Ovary (tissue), 3 donors: ENCODE data around the gene KNCN.

ENCODE experiments used
- EP300 ChIP-seq: sonication (generic); formaldehyde crosslinking; IDR thresholded peaks from one replicate; pipeline ENCODE4 v1.6.1; 2017; ENCODE audit warnings: antibody characterized with exemption
- POLR2A ChIP-seq: fragments of 450-650 bp; IDR thresholded peaks from one replicate; pipeline ENCODE4 v1.6.1; 2017; ENCODE audit warnings: antibody characterized with exemption, mild to moderate bottlenecking, moderate library complexity
- TF ChIP-seq, protein P1 (sequence below), 3 donors: fragments of 450-650 bp in 2 of 3; fragments of 200-600 bp in 1 of 3; IDR thresholded peaks; one replicate each; pipeline versions ENCODE4 v1.5.1 to v1.8.0; 2016 to 2022; ENCODE audit warnings: antibody characterized with exemption in 3 of 3, mild to moderate bottlenecking in 1 of 3
- donor health status: DM: no; HTN: no; CAD: no.

DNA sequence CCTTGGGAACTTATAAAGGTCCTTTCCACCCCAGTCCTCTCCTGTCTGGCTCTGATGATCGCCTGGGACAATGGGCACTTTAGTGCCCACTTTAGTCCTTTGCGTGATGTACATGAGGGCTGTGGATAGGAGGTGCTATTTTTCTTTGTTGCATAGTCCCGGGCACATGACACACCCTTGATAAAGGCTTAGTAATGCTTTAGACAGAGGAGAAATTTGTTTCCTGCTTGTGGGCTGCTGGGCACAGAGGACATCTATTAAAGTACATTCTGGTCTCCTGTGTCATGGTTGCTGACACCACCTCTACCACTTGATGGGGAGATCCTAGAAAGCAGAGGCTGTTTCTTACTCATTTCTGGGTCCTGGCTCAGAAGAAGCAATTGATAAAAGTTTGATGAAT is 5.4 kb upstream of the KNCN start:
- TF ChIP-seq, protein P1, sequence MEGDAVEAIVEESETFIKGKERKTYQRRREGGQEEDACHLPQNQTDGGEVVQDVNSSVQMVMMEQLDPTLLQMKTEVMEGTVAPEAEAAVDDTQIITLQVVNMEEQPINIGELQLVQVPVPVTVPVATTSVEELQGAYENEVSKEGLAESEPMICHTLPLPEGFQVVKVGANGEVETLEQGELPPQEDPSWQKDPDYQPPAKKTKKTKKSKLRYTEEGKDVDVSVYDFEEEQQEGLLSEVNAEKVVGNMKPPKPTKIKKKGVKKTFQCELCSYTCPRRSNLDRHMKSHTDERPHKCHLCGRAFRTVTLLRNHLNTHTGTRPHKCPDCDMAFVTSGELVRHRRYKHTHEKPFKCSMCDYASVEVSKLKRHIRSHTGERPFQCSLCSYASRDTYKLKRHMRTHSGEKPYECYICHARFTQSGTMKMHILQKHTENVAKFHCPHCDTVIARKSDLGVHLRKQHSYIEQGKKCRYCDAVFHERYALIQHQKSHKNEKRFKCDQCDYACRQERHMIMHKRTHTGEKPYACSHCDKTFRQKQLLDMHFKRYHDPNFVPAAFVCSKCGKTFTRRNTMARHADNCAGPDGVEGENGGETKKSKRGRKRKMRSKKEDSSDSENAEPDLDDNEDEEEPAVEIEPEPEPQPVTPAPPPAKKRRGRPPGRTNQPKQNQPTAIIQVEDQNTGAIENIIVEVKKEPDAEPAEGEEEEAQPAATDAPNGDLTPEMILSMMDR (IDR thresholded peaks at IDR 0.05), result no peak
- TF ChIP-seq POLR2A (no peak), EP300 (no peak)
